Skeletal muscle cell (primary cell): ENCODE results near the gene HOXA3.

ENCODE experiments used
- DNase-seq: peaks from one replicate; pipeline ENCODE4 v3.0.0-alpha.2; 2010; ENCODE audit warnings: low read depth
- H3K4me3 ChIP-seq: 2 replicates; pipeline ENCODE4 v1.5.1; 2011; ENCODE audit warnings: low read depth, mild to moderate bottlenecking, control low read depth, low read length, moderate library complexity

The HOXA3 gene

DNA sequence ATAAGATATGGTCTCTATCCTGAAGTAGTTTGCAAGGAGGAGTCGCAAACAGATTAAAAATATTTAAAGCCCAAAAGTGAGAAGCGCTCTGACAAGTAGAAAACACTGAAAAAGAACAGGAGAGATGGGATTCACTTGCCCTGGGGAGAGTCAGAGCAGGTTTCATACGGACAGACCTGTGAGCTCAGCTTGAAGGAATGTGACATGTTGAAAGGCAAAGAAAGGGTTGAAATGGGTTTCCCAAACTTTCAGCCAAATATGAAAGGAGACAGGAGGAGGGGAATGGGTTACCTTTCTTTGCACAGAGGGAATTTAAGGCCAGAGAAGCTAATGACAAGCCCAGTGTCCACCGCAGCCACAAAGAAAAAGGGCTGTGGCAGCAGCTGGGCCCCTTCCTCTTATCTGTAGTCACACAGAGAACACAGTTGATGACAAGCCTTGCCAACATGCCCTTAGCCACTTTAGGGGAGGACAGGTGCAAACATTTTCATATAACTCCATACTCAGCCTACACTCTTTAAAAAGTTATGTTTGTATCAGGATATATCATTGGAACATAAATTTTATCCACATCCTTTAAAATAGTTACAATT, 71.4 kb downstream of the HOXA3 start:
- DNase-seq = no peak
- no peak overlapping the region for H3K4me3 ChIP-seq

DNA sequence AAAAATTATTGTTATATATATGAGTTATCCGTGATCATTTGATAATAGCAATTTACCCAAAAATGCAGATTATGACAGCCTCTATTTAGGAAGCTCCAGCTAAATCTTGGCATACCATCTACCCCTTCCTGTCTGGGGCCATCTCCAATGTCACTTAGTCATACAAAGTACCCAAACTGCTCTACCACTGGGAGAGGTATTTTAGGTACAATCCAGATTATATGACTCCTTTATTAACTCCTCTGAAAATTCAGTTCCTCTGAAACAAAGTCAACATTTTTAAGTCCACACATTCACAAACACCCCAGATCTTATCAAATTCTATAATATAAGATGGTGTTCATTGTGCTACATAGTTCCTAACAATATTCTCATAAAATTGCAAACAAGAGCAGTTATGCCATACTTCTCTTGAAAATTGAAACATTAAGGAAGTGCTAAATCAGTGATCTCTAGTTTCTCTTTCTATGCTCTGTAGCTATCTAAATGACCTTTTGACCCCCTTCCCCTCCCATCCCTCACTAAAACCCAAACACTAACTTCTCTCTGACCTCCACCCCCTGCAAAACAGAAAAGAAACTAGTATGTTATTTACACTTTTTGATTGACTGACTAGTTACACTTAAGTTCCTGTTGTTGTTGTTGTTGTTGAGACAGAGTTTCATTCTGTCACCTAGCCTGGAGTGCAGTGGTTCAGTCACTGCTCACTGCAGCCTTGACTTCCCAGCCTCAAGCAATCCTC, 73.0 kb downstream of the HOXA3 start:
- H3K4me3 ChIP-seq = no peak overlapping the region
- no peak for DNase-seq

DNA sequence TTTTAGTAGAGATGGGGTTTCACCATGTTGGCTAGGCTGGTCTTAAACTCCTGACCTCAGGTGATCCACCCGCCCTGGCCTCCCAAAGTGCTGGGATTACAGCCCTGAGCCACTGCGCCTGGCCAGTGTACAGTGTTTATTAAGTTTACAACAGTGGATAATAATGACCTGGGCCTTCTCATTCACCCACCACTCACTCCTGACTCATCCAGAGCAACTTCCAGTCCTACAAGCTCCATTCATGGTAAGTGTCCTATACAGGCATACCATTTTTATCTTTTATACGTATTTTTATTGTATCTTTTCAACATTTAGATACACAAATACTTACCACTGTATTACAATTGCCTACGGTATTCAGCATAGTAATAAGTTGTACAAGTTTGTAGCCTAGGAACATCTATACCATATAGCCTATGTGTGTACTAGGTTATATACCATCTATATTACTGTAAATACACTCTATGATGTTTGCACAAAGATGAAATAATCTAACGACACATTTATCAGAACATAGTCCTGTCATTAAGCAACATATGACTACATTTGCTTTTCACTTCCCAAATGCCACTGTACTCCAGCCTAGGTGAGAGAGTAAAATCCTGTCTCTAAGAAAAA, 73.7 kb downstream of the HOXA3 start:
- no peak for DNase-seq
- H3K4me3 ChIP-seq = no peak overlapping the region

DNA sequence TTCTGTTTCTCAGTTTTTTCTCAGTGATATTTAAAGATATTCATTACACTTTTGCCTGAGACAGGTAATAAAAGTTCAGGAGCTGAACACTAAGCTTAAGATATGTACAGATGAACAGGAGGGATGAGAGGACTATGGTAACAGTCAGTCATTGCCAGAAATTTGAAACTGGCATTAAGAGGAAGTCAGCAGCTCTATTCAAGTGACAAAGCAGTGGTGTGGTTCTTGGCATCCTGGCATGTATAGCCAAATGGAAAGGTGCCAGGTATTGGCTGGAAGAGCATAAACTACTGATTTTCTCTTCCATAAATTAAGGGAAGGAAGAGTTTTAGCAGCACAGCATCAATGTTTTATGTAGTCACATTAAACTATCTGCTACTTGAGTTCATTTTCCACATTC, 79.3 kb downstream of the HOXA3 start:
- H3K4me3 ChIP-seq = no peak overlapping the region
- no peak for DNase-seq

DNA sequence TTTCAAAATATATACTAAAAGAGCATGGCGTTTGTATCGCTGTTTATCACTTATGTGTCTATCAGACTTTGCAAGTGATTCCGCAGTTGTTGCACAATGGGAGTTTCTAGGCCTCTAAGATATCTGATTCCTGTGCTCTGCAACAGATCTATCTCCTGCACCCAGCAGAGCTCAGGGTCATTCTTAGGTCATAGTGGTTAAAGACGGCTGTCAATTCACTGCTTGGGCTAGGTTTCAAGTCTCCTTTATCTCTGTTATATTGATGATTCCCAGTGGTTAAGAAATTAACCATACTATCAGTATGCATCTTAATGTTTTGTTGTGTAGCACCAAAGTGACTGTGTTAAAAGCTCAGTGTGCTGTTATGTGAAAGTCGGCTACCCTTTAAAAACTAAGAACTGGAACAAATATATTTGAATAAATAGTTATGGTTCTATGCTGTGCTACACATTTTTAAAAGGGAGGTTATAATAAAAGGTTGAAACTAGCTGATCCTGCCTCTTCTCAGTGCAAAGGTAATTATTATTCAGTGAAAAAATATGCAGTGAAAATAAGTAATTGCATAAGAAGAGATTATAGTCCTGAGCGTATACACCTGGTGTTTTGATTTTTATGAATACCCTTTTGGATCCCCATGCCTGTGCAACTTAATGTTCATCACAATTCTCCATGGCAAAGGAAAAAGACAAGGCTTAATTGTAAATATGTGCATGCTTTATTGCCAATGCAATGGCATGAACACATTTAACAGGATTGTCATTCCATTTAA, 80.6 kb downstream of the HOXA3 start:
- no peak for DNase-seq
- H3K4me3 ChIP-seq = no peak overlapping the region

DNA sequence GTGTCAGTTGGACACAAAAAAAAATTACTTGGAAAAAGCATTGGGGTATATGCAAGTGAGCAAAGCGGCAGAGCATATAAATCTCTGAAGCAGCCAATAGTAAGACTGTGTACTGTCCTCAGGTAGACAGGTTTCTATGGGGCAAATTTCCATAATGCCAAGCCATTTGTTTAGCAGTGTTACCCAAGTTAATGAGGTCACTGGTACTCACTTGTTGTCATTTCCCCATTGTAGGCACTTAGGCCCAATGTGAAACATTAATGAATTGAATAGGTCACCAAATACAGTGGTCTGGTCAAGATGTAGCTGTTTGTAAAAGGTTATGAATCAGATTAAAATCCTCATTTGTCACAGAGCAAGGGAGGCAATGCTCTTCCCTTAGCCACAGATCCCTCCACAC, 84.1 kb downstream of the HOXA3 start:
- no peak for DNase-seq
- no peak overlapping the region for H3K4me3 ChIP-seq

DNA sequence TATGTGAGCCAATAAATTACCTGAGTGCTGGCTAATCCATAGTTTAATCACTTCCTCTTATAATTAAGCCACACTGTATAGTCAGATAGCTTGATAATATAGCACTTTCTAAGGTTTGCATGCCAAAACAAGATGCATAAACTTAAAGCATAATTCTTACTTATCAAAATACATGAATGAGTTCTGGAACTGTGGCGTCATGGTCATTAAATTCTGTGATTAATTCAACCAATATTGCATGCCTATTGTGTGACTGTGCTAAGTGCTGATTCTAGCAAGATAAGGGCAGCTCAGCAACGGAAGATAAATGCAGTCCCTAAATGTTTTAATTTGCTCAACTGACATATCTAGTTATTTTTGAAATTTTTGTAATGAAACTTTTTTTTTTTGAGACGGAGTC, 86.2 kb downstream of the HOXA3 start:
- DNase-seq = no peak
- no peak overlapping the region for H3K4me3 ChIP-seq

DNA sequence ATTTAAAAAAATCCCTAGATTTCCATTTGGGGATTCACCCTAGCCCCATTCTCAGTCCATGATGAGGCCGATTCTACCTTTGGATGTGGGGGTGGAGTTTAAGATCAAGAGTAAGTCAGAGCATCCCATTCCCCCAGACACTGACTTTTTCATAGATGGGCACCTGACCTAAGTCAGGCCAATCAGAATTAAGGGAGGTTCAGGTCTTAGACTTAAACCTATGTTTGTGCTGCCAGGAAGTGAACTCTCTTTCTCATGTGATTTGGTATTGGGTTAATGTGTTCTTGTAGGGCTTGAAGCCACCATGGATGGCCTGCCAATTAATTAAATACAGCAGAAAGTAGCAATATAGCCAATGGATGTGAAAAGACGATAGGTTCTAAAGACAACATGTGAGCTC, 86.7 kb downstream of the HOXA3 start:
- no peak for DNase-seq
- no peak overlapping the region for H3K4me3 ChIP-seq

DNA sequence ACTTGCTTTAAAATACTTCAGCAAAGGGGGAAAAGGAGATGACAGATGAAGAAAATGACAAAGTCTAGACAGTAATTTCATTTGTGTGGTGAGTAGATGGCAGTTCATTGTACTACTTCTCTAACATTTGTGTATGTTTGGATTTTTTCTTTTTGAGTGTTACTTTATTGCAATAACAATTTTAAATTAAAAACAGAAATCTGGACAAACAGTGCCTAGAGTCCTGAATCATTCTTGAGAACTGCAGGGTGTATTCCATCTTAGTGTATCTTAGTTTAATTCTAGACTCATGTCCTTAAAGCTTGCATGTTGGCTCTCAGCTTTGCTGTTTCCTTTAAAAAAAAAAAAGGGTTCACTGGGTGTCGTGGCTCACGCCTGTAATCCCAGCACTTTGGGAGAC, 87.7 kb downstream of the HOXA3 start:
- DNase-seq = no peak

DNA sequence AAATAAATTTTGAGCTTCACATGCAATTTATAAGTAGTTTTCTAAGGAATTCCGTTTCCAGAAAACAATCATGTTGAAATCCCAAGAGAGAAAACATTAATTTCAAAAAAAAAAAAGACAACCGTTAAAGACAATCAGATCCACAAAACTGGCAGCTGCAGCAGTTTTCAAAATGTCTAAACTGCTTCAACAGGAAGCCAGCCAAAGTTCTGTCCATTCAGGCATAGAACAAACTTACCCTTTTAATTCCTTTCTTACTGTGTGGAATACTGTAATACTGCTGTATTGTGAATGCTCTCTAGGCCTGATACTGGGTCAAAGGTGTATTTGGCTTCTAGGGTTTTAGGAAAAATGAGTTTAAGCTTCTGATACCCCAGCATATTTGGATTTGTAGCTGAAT, 88.2 kb downstream of the HOXA3 start:
- no peak for DNase-seq
- no peak overlapping the region for H3K4me3 ChIP-seq

More for the DNA sequence above, 87.7 kb downstream of the HOXA3 start:
- H3K4me3 ChIP-seq = no peak overlapping the region

DNA sequence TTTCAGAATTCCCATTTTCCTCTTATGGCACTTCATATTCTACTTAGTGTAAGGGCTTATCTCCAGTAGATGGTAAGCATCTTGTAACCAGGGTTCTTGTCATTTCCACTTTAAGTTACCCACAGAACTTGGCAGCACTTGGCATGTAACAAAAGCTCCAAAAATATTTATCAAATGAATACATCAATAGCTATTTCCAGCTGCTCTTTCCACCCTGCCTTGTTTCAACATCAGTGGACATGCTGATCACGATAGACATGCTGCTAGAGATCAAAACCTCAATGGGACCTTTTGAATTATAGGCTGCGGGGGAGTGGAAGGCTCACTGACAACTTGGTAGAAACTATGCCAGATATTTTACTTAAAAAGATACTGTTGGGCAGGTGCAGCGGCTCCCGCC, 89.4 kb downstream of the HOXA3 start:
- H3K4me3 ChIP-seq = no peak overlapping the region
- DNase-seq = no peak
